GM11168 (cell line): ENCODE results near the gene MAF.

ENCODE experiments used
- in situ Hi-C: fragments of 300-500 bp; cut with MboI; formaldehyde crosslinking; loops from one replicate; pipeline ENCODE4 v1.12.0; 2022; ENCODE audit warnings: low sequenced_read_pairs; ENCODE audit not compliant: unreplicated experiment

MAF gene

GRCh38 chr16:79618041-79618691 lies 17.6 kb upstream of the MAF start:
- in situ Hi-C loops, result no loop called here

DNA sequence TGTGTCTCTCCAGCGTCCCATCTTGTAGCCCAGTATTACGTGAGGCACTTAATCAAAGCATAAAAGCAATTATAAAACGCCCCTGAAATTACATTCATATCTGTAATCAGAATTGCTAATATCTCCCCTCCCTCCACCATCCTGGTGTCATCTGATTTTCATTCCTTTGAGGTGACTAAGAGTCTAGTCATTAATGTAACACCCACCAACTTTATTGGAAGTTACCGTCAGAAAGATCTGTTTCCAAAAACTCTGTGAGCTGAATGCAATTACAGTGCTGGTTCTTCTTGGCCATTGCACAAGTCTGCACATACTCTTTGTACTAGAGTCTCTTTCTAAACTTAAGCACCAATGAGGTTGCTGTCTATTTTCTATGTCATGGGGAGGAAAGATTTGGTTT lies 12.5 kb upstream of the MAF start:
- in situ Hi-C loops, result no loop called here

DNA sequence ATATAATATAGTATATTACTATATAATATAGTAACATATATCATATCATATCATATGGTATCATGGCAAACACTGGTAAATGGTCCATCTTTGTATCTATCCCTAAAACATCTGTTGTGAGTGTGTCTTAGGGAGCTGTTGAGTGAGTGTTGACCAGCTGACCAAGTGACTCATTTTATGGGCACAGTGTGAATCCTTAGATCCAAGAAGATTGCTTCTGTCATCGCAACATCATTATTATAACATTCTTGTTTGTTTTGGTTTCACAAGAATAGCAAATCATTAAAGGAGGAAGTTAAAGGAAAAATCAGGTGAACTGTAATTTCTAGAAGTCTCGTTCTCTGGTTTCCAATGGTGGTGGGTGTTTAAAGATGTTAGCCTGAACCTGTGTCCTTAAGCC lies 11.7 kb upstream of the MAF start:
- in situ Hi-C loops, result no loop called here

DNA sequence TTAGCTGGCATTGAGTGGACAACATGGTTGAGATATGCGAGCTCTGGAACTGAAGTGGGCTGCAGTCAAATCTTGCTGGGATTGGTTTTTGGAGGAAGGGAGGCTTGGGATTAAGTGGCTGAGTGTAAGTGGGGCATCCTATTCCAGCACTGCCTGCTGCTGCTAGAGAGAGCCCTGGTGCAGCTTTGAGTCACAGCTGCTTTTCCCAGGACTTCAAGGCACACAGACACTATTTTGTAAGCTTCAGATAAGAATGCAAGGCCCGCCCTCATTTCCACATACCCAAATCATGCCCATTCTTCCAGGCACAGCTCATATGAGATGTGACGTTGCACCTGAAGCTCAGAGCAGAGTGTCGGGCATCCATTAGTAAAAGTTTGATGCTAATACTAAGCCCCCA lies 10.2 kb upstream of the MAF start:
- in situ Hi-C loops, result no loop called here

DNA sequence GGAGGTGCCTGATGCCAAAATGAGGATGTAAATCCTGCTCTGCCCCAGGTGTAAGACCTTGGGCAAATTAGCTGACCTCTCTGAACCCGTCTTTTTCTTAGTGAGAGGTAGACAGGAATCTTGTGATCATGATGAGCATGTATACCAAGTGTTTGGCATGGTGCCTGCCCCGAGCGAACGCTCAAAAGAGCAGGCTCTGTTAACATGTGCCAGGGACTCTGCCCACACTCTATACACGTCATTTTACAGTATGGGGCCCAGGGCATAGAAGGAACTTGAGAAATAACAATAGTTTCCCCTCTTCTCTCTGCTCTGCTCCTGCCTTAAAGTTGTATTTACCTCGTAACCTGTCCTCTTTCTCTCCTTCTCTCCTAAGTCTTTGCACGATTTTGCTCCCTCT lies 9.3 kb upstream of the MAF start:
- in situ Hi-C loops, result no loop called here

GRCh38 chr16:79608976-79609375 lies 8.4 kb upstream of the MAF start:
- in situ Hi-C loops, result no loop called here

- in situ Hi-C loops, result no loop called here
These were observed 7.0 kb upstream of the MAF start for GRCh38 chr16:79607587-79607986.

DNA sequence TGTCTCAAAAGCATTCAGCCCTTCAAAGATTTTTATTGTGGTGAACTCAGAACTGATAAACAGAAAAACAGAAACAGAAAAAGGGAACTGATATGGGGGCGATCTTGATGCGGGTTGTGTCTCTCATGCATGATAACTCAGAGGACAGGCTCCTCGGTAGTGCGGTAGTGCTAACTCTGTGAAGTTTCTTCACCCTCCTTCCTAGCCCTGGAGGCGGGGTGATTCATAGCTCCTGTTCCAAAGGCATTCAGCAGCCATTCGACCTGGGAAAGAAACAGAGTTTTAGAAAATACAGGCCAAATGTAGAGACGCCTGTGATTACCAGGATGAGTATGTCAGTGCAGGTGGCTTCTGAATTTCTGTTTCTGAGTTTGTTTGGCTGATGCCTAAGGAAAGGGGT lies 5.5 kb upstream of the MAF start:
- in situ Hi-C loops, result no loop called here

DNA sequence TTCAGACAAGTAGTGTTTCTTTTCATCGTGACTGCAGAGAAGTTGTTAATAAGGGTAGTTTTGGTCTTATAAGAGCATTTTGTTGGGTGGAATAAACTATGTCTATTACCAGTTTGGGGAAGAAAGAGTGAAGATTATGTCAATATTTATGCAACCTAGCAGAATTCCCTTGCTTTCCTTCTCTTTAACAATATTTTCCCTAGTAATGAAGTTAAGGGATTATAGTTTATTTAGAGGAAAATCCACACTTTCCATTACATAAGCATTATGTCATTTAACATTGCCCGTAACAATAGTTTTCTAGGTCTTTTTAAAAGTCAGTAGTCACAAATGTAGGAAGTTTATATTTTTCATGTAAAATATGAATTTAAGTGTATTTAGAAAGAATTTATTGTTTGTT lies 2.5 kb upstream of the MAF start:
- in situ Hi-C loops, result no loop called here

GRCh38 chr16:79602628-79603014 lies 2.1 kb upstream of the MAF start:
- in situ Hi-C loops, result no loop called here

GRCh38 chr16:79601931-79602627 lies 1.5 kb upstream of the MAF start:
- in situ Hi-C loops, result no loop called here

DNA sequence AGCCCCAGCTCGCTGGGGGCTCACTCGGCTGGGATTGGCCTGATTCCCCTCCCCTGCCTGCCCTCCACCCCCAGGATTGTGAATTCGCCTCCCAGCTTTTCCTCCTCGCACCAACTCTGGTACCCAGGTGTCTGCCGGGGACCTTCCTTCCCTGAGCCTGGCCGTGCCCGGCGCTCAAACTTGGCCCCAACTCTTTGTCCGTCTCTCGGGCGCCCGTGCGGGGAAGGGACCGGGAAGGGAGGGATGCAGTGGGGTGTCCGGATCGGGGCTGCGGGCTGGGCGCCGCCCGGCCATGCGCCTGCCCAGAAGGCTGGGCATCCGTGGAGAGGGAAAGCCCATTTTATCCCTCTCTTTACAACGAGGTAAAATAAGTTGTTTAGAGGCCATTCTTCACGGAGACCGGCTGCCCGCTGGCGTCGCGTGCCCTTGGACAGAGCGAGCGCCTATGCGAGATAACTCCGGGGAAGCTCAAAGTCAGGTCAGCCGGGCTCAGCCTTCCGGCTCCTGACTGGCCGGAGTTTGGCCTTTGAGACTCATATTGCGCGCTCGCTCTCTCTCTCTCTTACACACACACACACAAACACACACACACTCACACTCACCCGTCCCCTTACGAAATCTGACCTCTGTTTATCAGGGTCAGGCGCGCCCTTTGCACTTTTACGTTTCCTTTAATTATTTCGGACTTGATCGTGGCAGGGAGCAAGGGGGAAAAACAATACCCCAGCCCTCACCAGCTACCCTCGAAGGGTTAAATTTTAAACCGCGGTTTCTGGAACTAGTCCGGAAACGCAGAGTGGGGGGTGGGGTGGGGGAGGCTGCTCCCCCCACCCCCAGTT lies 774 bp upstream of the MAF start:
- in situ Hi-C loops, result no loop called here

- in situ Hi-C loops, result no loop called here
These were observed 500 bp downstream of the MAF start for GRCh38 chr16:79599837-79600637.

DNA sequence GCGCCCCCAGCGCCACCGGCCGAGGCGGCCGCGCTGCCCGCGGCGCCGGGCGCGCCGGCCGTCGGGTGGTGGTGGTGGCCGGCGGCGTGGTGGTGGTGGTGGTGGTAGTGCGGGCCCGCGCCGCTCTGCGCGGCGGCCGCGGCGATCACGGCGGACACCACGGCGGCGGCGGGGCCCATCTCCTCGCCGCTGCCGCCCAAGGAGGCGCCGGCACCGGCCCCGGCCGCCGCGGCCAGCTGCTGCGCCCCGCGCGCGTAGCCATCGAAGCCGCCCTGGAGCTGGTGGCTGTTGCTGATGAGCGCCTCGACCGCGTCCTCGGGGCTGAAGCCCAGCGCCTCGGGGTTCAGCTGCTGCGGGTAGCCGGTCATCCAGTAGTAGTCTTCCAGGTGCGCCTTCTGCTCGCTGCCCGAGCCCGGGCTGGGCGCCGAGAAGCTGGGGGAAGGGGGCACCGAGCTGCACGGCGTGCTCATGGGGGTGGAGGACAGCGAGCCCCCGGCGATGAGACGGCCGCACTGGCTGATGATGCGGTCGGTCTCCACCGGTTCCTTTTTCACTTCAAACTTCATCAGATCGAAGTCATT lies 1.2 kb downstream of the MAF start:
- in situ Hi-C loops, result no loop called here

- in situ Hi-C loops, result no loop called here
These were observed 2.0 kb downstream of the MAF start for GRCh38 chr16:79598348-79599181.

- in situ Hi-C loops, result no loop called here
These were observed 2.5 kb downstream of the MAF start for GRCh38 chr16:79598063-79598347.

DNA sequence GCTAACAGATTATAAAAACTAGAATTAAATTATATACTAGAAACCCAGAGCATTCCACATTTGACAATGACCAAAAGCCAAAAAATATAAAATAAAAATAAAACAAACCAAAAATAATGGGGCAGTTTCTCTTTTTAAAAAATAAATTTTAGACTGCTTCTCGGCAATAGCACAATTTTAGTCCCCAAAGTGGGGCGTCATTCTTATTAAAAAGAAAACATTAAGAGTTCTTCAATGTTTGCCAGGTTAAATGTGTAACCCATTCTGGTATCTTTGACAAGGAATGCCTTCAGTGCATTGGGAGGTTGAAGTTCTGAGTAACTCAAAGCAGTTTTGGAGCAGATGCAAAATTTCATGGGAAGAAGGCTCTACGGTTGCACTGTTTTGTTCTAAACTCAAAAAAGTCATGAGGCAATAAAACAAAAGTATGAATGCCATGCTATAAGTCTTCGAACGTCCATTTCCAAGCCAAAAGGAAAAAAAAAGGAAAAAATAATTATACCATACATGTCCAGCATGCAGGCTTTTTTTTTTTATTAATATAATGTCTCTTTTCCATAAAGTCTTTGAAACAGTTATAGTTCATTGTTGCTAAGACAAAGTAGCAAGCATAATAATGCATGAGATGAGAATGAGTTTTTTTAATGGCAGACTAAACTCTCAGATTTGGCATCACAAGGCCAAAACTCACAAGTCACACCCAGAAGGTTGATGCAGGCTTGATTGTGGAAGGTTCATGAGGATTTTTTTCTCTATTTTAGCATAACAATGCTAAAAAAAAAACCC lies 3.1 kb downstream of the MAF start:
- in situ Hi-C loops, result no loop called here

- in situ Hi-C loops, result no loop called here
These were observed 4.5 kb downstream of the MAF start for GRCh38 chr16:79595931-79596450.

DNA sequence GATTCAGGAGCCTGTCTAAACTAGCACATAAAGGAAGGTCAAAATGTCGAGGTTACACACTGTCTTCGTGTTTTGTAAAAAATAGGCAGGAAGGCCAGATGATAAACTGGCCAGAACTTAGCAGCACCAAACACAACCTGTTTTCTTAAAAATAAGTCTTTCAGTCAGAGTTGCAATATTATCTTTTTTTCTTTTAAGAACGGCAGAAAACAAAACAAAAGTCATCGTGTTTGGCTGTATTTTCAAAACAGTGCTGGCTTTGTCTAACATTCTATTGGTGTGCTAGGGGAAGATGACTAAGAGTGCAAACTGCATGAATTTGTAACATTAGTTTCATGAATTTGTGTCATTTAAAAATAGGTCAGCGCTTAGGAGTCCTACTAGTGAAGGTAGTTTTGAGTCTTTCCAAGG lies 5.3 kb downstream of the MAF start:
- in situ Hi-C loops, result no loop called here
